GM21529 (cell line): ENCODE data around the gene LRRC26.
A peak's percentile ranks its signal among the peaks of the same experiment; 100 is the strongest.

Experiments
- ATAC-seq: cut with Tn5 transposase; IDR thresholded peaks from one replicate; pipeline ENCODE4 v1.9.1; 2021; ENCODE audit not compliant: unreplicated experiment

Gene LRRC26

DNA sequence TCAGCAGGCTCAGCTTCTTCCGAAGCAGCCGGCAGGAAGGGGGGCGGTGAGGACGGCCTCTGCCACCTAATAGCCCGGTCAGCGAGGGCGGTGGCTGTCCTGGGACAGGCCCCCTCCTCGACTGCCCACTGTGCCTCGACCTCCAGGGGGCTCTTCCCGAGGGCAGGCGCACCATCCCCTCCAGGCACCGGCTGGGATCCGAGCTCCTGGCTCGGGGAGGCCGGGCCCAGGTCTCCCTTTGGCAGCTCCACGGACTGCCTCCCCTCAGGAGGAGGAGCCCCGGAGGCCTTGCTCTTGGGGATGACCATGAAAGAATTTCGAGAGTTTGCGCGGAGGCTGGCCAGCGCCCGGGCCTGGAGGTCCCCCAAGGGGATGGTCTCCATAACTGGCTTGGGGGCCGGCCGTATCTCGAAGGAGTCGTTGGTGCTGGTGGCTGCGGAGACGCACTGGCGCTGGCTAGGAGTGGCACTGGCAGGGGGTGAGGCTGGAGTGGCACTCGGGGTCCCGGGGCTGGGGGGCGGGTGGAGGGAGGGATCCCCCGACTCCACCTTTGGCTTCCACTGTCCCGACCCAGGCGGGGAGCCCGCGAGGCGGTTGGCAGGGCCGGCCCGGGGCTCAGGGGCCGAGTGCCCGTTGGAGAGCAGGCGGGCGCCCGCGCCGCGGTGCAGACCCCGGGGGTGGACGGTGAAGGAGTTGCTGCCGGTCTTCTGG lies 29.7 kb upstream of the LRRC26 start:
- ATAC-seq, result no peak

DNA sequence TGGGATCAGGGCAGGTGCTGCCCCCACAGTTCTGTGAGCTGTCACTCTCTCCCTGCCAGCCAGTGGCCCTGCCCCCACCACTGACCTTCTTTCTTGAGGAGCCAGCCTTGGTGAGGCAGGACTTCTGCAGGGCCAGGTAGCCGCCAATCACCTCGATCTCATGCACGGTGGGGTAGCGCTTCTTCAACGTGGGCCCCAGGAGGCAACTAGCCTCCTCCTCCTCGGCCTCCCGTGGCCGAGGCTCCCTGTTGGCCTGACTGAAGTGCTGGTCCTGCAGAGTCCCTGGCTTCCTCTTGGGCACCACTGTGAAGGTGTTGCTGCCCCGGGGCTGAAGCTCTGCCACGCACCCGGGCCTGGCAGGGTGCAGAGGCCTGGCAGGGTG lies 29.0 kb upstream of the LRRC26 start:
- no peak for ATAC-seq

DNA sequence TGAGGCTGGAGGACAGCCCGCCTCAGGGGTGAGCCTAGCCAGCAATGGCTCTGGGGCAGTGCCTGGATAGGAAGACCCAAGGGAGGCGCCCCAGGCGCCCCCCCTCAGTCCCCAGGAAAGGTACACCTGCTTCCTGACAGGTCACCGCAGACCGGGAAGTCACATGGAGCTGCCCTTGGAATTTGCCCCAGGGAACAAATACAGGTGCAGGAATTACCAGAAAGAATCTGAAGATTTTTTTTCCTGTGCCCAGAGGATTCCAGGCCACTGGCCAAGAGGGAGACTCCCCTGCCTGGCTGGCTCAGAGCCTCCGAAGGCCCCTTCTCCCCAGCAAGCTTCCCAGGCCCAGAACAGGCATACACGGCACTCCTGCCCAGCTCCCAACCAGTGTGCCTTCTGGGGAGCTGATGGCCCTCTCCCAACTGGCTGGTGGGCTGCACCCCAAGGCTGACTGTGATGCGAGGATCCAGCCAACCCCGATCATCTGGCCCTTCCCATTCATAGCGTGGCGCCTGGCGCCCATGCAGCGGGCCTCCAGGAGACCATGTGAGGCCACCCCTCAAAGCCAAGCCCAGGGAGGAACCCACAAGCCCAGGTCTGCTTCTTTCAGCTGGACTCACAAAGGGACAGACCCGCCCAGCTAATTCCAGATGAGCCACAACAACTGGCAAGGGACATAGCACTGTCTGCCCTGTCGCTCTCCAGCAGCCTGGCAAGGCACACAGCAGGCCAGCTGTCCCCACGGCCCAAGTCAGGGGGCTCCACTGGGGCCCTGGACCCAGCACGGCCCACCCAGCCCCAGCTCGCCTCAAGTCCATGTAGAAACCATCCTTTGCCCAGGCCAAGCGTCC lies 28.4 kb upstream of the LRRC26 start:
- no peak for ATAC-seq

DNA sequence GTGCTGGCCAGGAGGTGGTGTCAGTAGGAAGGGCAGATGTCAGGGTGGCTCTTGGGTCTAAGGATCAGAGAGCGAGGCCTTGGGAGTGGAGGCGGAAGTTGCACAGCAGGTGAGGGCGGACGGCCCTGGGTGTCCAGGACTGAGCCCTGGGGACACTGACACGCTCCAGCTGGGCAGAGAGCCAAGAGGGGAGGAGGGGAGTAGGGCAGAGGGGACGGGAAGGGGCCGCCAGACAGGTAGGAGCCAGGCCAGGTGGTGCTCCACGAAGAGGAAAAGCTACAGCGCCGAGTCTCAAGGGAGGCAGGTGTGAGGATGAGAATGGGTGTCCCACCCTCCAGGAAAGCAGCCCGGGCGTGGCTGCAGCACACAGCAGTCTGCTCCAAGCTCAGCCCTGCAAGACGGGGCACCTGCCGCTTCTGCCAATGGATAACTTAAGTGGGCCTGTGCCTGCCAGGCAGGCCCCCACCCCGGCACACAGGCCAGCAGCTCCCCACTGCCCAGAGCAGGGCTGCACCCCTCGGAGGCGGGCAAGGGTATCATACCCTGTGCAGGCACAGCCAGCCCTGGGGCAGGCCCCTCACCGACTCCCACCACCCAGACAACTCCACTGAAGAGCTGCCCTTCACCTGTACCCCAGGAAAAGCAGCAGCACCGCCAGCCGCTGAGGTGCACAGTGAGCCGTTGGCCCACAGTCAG lies 25.8 kb upstream of the LRRC26 start:
- ATAC-seq, result no peak

DNA sequence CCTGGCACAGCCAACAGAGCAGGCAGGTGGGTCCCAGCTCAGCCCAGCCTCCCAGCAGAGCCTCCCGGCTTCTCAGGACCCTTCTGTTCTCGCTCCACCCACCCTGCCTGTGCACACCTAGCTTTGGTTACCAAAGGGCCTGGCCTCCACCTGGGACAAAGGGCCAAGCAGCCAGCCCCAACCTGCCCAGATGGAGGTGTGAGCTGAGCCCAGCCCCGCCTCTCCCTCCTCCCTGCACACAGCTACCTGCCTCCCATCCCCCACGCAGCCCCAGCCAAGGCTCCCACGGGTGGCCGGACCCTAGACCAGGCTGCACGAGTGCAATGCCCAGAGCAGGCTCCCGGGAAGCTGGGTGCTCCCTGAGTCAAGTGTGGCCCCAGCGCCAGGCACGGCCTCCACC lies 25.1 kb upstream of the LRRC26 start:
- no peak for ATAC-seq

DNA sequence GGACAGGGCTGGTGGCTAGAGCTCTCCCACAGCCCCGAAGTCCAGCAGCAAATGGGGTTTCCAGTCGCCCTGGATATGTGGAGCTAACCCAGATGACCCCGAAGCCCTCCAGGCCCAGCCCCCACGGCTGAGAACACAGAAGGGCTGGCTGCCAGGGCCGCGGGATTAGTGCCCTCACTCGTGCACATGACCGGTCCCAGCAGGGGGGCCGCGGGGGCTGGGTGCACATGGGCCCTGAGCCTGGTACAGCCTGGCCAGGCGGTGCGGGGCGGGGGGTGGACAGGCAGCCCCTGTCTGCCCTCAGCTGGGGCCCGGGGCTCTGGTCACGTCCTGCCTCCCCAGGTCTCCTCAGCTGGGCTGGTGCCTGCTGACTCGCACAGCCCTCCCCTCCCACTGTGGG lies 24.5 kb upstream of the LRRC26 start:
- ATAC-seq, result no peak

DNA sequence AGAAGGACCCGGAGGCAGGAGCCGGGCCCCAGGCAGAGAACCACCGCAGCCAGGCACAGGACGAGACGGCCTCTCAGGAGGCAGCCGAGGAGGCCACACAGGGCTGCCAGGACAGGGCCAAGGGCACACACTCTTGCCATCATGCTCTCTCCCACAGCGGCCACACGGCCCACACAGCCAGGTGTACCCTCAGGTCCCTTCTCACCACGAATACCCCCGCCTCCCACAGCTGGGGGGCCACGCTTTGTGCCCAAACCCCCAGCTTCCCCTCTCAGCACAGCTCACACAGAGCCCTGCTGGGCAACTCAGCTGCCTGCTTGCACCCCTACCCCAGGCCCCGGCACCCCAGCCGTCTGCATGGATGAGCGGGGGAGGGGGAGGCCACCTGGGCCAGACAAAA lies 23.9 kb upstream of the LRRC26 start:
- no peak for ATAC-seq

DNA sequence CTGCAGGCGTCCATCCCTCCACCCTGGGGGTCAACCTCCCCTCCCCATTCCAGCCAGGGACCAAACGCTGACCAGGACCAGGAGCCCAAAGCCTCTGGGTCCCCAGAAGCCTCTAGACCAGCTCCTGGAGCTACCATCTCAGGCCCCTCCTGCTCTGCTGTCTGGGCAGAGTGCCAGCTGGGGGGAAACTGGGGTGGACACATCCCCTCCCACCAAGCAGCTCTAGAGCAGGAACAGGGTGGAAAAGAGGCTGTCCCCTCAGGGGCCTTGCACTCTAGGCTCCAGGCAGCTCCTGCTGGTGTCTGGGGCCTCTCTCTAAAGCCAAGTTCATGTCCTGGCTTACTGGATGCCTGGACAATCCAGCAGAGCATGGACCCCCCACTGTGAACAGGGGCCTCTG lies 23.0 kb upstream of the LRRC26 start:
- no peak for ATAC-seq

DNA sequence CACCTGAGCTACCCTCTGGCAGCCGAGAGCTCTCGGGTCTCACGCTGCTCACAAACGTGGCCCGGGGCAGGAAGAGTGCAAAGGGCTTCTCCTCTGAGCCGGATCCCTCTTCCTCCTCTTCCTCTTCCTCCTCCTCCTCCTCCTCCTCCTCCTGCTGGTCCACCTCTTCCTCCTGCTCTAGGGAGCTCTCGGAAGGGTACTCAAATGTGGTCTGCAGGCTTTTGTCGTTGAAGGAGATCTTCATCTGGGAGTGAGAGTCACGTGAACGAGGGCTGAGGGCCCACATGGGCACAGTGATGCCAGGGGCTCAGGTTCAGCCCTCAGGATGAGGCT lies 22.6 kb upstream of the LRRC26 start:
- ATAC-seq, result no peak

DNA sequence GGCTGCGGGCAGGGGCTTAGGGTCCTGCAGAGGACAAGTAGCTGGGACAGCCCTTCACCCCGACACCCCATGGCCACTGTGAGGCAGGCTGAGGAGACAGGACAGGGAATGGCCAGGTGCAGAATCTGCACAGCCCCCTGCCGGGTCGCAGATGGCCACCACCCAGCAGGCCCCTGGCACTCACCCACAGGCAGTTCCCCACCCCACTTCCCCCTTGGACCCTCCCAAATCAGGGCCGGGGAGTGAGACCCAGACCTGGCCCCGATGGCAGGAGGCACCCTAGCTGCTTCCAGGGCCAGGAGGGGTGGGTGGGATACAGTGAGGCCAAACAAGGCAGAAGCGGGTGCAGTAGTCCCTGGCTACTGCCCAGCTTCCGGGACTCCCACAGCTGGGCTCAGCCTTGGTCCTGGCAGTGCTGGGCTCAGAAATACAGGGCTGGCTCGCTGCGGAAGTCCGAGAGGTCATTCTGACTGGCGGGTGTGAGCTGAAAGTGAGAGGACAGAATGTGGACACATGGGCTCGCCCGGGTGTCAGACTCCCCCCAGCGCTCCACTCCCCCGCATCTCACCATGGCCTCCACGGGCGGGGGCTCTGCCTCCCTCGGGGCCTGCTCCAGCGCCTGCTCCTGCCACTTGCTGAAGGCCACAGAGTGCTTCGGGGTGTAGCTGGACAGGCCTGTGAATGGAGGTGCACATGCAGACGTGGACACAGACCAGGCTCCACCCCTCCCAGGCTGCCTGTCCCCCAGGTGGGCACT lies 22.0 kb upstream of the LRRC26 start:
- no peak for ATAC-seq

DNA sequence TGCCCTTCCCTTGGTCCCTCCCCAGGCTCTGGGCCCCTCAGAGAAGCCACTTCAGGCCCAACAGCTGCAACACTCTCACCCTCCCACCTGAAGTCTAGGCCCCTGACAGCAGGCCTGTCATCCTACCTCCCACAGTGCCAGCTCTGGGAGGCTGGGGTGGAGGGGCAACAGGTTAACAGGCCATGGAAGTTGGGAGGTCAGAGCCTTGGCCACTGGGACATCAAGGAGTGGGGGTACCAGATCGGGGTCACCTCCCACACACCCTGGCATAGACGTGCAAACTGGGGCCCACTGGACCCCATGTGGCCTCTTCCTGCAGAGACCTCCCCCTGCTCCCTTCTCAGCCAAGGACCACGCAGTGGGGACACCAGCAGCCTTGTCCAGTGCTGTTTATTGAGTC lies 21.4 kb upstream of the LRRC26 start:
- no peak for ATAC-seq

DNA sequence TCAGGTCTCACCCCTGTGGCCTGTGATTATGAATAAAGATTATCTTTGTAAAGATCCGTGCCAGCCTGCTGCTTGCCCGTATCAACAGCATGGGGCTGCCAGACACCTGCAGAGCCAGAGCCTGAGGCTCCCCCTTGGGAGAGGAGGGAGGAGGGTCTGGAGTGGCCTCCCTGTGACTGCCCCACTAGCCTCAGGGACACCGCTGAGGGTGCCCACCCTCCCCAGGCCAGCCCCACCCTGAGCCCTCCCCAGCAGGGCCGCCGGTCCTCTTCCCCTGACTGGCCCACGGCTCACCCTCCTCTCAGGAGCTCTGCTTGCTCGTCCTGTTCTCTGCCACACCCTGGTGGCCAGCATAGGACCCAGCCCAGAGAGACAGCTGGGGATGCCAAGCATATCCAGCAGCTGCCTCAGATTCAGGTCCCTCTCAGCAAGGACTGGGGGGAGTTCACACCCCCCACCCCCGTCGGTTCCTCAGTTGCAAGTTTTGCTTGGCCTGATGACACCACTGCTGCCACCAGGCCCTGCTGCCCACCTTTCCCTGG lies 20.5 kb upstream of the LRRC26 start:
- ATAC-seq, result no peak

DNA sequence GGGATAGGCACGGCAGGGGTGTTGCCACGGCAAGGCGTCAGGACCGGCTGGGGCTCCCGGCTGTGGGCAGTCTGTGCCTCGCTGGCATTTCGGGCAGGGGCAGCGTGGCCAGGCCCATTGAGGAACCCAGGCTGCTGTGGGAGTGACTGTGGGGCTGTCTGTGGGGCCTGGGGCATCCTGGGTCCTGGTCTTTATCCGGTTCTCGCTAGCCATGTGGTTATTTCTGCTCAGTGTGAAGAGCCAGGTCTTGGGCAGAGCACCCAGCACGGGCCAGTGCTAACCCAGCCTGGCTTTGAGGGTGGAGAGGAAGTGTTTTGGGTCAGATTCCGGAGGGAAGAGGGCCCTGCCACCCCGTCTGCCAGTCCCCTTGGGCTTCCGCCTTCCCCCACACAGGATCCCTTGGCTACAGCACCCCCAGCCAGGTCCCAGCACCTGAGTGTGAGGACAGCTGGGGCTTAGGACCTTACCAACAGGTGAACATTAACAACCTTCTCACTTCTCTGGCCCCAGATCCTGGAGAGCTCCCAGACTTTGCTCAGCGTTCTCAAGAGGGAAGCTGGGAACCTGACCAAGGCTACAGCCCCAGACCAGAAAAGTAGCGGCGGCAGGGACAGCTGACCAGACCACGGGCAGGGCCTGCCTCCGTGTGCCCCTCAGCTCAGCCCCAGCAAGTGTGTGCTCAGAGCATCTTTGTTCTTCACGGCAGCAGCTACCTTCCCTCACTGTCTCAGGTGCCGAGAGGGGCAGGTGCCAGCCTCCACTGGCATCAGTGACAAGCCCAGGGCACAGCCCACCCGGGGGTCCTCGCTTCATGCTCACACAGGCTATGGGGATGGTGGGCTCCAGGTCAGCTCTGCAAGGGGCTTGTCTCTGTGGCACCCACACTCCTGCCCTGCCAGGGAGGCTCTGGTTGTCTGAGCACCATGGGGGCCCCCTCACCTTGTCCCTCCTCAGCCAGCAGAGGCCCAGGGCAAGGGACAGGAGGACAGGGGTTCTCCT lies 19.7 kb upstream of the LRRC26 start:
- ATAC-seq, result no peak

DNA sequence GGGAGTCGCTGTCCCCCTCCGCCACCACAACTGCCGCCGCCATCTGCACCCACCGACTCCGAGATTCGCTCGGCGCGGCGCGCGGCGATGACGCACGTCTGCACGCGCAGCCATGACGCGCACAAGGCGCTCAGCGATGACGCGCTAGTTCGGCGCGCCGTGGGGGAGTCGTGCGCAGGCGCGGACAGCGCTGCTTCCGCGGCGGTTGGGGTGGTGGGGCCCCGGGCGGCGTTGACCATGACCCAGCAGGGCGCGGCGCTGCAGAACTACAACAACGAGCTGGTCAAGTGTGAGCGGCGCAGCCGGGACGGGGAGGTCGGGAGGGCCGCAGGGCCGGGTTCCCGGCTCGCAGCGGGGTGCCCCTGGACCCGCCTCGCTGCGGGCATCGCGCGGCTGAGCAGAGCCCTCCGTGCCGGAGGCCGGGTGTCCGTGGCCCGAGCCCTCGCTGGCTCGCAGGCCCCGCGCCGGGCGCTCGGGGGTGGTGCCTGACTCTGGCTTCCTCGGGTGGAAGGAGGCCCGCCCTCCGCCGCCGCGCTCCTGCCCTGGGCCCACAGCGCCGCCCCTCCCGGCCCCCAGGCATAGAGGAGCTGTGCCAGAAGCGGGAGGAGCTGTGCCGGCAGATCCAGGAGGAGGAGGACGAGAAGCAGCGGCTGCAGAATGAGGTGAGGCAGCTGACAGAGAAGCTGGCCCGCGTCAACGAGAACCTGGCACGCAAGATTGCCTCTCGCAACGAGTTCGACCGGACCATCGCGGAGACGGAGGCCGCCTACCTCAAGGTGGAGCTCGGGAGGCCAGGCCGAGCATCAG lies 18.8 kb upstream of the LRRC26 start, which contains the start of the genes ANAPC2 and SSNA1:
Gene ANAPC2, minus strand, starts transcription at position 71 of the 807 bp plus-strand sequence. Its CDS starts 28 bp downstream, at position 43.
Gene SSNA1, plus strand, starts transcription at position 187 of the 807 bp plus-strand sequence. Its CDS starts 51 bp downstream, at position 238.
- ATAC-seq, result peak; percentile 68

DNA sequence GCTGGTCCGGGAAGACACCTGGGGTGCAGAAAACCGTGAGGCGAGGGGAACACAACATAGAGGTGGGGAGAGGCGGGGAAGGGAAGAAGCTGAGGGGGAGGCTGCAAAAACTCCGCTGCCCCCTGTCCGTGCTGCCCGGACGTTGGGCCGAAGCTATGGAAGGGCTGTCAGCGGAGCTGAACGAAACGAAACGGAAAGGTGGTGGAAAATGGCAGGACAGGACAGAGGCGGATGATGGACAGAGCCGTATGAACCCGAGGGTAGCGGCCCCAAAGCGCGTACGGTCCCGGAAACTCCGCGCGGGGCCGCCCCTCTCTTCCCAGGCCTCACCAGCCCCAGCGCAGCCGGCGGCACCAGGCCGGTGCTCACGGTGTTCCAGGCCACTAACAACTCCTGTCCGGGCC lies 18.2 kb upstream of the LRRC26 start:
- ATAC-seq, result no peak

DNA sequence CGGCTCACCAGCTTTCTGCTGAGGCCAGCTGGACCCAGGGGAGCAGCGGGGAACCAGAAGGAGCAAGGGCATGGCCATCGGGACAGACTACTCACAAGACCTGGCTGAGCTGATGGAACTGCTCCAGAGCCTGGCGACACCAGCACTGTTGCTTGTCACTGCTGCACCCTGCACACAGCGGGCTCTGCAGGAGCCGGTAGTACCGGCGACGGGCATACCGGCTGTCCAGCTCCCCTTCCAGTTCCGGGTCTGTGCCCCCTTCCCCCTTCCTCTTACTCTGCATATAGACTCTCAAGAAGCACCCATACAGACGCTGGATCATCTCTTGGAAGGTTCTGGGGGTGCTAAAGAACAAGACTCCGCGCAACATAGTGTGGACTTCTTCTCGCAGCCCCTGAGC lies 17.5 kb upstream of the LRRC26 start:
- ATAC-seq, result no peak

DNA sequence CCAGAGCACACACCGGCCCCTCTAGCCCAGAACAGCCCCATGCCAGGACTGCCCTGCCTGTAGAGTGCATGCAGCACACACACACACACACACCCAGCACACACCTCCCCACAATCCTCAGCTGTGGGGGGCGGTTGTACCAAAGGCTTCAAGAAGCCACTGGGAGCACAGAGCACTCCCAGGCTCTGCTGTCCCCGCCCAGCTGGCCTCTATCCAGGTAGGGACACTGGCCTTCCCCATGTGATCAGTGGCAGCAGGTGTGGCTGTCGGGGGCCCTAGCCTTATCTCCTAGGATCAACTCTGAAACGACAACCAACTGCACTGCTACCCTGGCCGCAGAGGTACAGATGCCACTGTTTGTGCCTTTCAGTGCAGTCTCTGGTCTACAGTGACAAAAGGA lies 16.5 kb upstream of the LRRC26 start:
- no peak for ATAC-seq

DNA sequence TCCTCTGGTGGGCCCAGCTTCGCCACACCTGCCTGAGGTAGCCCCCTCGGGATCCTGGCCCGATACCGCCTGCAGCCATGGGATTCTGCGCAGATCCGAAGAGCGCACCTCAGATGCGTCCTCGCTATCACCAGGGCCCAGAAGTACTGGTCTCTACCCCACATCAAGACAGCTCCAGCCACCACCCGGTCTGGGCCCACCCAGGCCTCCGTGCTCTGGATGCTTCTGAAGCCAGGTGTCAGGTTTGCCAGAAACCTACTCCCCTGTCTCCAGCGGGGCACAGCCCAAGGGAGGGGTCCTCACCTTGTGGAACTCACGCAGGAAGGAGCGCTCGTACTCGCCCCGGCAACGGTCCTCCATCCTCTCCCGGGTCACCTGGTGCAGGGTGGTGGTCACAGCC lies 16.1 kb upstream of the LRRC26 start:
- no peak for ATAC-seq
